HepG2 (cell line): ENCODE measurements around the gene PLB1. TPM values are rescaled to one million over a fixed set of nuclear protein-coding genes. Genes with fewer than 3 reads are reported as not detected.

Experiments
- ATAC-seq: fragments of 200-7000 bp; cut with Tn5 transposase; 3 replicates; pipeline ENCODE4 v1.9.1; 2020; ENCODE audit warnings: mild to moderate bottlenecking, moderate library complexity
- BruUV-seq: library from RNA; stranded (reverse); fragments of 400-500 nt; replicated peaks from 2 replicates; lab custom pipeline; 2021; lab: Mats Ljungman, UMichigan
- CTCF ChIA-PET: fragments of 300-600 bp; formaldehyde crosslinking; extraction: SDS; loops from one replicate; lab custom pipeline; 2021; ENCODE audit warnings: low total read pairs, inconsistent platforms, low intra/inter-chr PET ratio; lab: Yijun Ruan, JAX
- POLR2A ChIA-PET: fragments of 350-600 bp; sonication (Branson Sonifier 250); formaldehyde crosslinking; loops from one replicate; lab custom pipeline; 2020; ENCODE audit warnings: antibody characterized with exemption, inconsistent platforms; lab: Yijun Ruan, JAX
- DNase-seq: peaks from one replicate; pipeline ENCODE4 v3.0.0-alpha.2; 2015; ENCODE audit warnings: low spot score
- FAIRE-seq: peaks from 3 replicates; lab custom pipeline; 2011; peaks lifted over from hg19 to GRCh38; lab: Jason Lieb, UNC
- H2AFZ ChIP-seq: one replicate; pipeline ENCODE4 v1.6.1; 2011; ENCODE audit warnings: low read length, inconsistent platforms
- H3K27ac ChIP-seq: fragments of 300-600 bp; 3 replicates; pipeline ENCODE4 v1.8.0; 2011; ENCODE audit warnings: mixed run types, mild to moderate bottlenecking, mixed read lengths, low read length, inconsistent platforms; ENCODE audit not compliant: insufficient read depth; ENCODE audit errors: extremely low read length
- H3K27me3 ChIP-seq, 2 experiments: fragments of 200-600 bp in 1 of 2; 2 replicates in 1 of 2; 3 replicates in 1 of 2; pipeline versions ENCODE4 v1.6.0 to v1.8.0; 2011; ENCODE audit warnings: low read length in 2 of 2, mild to moderate bottlenecking in 2 of 2, moderate library complexity in 2 of 2, inconsistent platforms in 1 of 2; ENCODE audit not compliant: insufficient read depth in 2 of 2, control insufficient read depth in 1 of 2
- H3K36me3 ChIP-seq, 2 experiments: fragments of 200-600 bp in 1 of 2; replicated peaks in 1 of 2; 2 replicates in 1 of 2; 3 replicates in 1 of 2; pipeline versions ENCODE4 v1.5.1 to v1.8.0; 2011; ENCODE audit warnings: low read length in 2 of 2, inconsistent platforms in 1 of 2; ENCODE audit not compliant: insufficient read depth in 2 of 2, control insufficient read depth in 1 of 2
- H3K4me1 ChIP-seq: 2 replicates; pipeline ENCODE4 v1.5.1; 2012; ENCODE audit warnings: low read length, inconsistent platforms; ENCODE audit not compliant: insufficient read depth
- H3K4me2 ChIP-seq: 2 replicates; pipeline ENCODE4 v1.6.0; 2011; ENCODE audit warnings: low read depth, low read length, inconsistent platforms
- H3K4me3 ChIP-seq, 3 experiments: fragments of 200-600 bp in 1 of 3; sonication (generic), shearing (Covaris generic) in 1 of 3; replicated peaks in 1 of 3; 2 replicates each; pipeline ENCODE4 v1.5.1; 2011 to 2016; ENCODE audit warnings: low read length in 3 of 3, inconsistent platforms in 2 of 3, low read depth in 2 of 3, mild to moderate bottlenecking in 2 of 3, control low read depth in 1 of 3, mixed read lengths in 1 of 3; ENCODE audit not compliant: insufficient read depth in 1 of 3
- H3K79me2 ChIP-seq: one replicate; pipeline ENCODE4 v1.6.1; 2011; ENCODE audit warnings: low read length, inconsistent platforms; ENCODE audit not compliant: insufficient read depth
- H3K9ac ChIP-seq: 2 replicates; pipeline ENCODE4 v1.6.0; 2011; ENCODE audit warnings: mild to moderate bottlenecking, low read depth, low read length, inconsistent platforms; ENCODE audit not compliant: insufficient read depth
- H3K9me3 ChIP-seq: 2 replicates; pipeline ENCODE4 v1.5.1; 2012; ENCODE audit warnings: mild to moderate bottlenecking, low read length
- H4K20me1 ChIP-seq: 2 replicates; pipeline ENCODE4 v1.6.0; 2011; ENCODE audit warnings: inconsistent platforms, mild to moderate bottlenecking, low read length, moderate library complexity; ENCODE audit not compliant: insufficient read depth
- IRF2 ChIP-seq: IDR thresholded peaks from 2 replicates; pipeline ENCODE4 v1.6.1; 2018; ENCODE audit warnings: missing genetic modification reagents, missing compliant biosample characterization
- KLF13 ChIP-seq: sonication (generic); formaldehyde crosslinking; IDR thresholded peaks from 2 replicates; pipeline ENCODE4 v1.4.0; 2020; ENCODE audit warnings: mild to moderate bottlenecking, missing genetic modification reagents
- MYC ChIP-seq: sonication (generic); formaldehyde crosslinking; IDR thresholded peaks from 2 replicates; pipeline ENCODE4 v1.9.0; 2021; ENCODE audit warnings: missing genetic modification reagents, borderline replicate concordance
- NFKB2 ChIP-seq: sonication (generic); formaldehyde crosslinking; IDR thresholded peaks from 2 replicates; pipeline ENCODE4 v1.4.0; 2020; ENCODE audit warnings: missing genetic modification reagents, borderline replicate concordance
- RFX3 ChIP-seq: IDR thresholded peaks from 2 replicates; pipeline ENCODE4 v1.6.1; 2016; ENCODE audit warnings: missing biosample characterization, missing genetic modification reagents
- TOPORS ChIP-seq: sonication (generic); formaldehyde crosslinking; IDR thresholded peaks from 2 replicates; pipeline ENCODE4 v1.8.0; 2023; ENCODE audit warnings: mild to moderate bottlenecking, missing genetic modification reagents
- ZNF34 ChIP-seq: sonication (generic); formaldehyde crosslinking; IDR thresholded peaks from 2 replicates; pipeline ENCODE4 v1.4.0; 2020; ENCODE audit warnings: mild to moderate bottlenecking, missing genetic modification reagents, borderline replicate concordance
- ZNF460 ChIP-seq: sonication (generic); formaldehyde crosslinking; IDR thresholded peaks from 2 replicates; pipeline ENCODE4 v1.5.1; 2020; ENCODE audit warnings: missing genetic modification reagents, mild to moderate bottlenecking, borderline replicate concordance
- ZNF713 ChIP-seq: sonication (generic); formaldehyde crosslinking; IDR thresholded peaks from 2 replicates; pipeline ENCODE4 v1.4.0; 2020; ENCODE audit warnings: mild to moderate bottlenecking, missing genetic modification reagents
- WGBS: methylation state at CpG from one replicate; pipeline ENCODE4 v1.1.6; 2017; ENCODE audit warnings: low lambda C conversion rate; 5-methylcytosine and 5-hydroxymethylcytosine counted together
- in situ Hi-C: cut with HindIII; loops from 2 replicates; pipeline ENCODE4 v1.10.0; 2017; ENCODE audit warnings: low pct_unique_long_range_greater_than_20kb; ENCODE audit not compliant: extremely low pct_ligation_motif_present
- intact Hi-C: fragments of 100-400 bp; cut with micrococcal nuclease; formaldehyde crosslinking; loops from one replicate; pipeline ENCODE4 v1.10.0; 2022; ENCODE audit not compliant: unreplicated experiment
- polyA plus RNA-seq, 8 experiments: library from polyadenylated mRNA; depleted of rRNA in 3 of 8; stranded (reverse) in 7 of 8; unstranded in 1 of 8; fragments of >200 nt; fragmentation: Illumina TruSeq in 4 of 8; extraction: Trizol in 4 of 8; gene quantifications; 2 replicates each; pipeline versions ENCODE4 v1.2.1 to v1.2.3, GENCODE V29; 2011 to 2016; ENCODE audit warnings: low read depth in 4 of 8, missing spikeins in 1 of 8, mixed read lengths in 1 of 8; ENCODE audit not compliant: insufficient read depth in 1 of 8
- total RNA-seq, 5 experiments: library from RNA; depleted of rRNA; stranded (reverse); fragments of >200 nt; fragmentation: Illumina TruSeq; extraction: Trizol; gene quantifications; 2 replicates each; pipeline ENCODE4 v1.2.3, GENCODE V29; 2016; ENCODE audit warnings: low read depth in 1 of 5
- TF ChIP-seq, protein P1 (sequence below): sonication (generic); formaldehyde crosslinking; IDR thresholded peaks from 2 replicates; pipeline ENCODE4 v1.8.0; 2022; ENCODE audit warnings: missing genetic modification reagents, low read depth, mild to moderate bottlenecking, borderline replicate concordance
- TF ChIP-seq, protein P2 (sequence below): IDR thresholded peaks from 2 replicates; pipeline ENCODE4 v1.6.1; 2016

Gene PLB1
- total and polyA plus RNA-seq, 2 of the 13 experiments (the other 11 are each of a cell fraction or from before 2014, with no cell fraction given) = 0.20 to 1.8 TPM

DNA sequence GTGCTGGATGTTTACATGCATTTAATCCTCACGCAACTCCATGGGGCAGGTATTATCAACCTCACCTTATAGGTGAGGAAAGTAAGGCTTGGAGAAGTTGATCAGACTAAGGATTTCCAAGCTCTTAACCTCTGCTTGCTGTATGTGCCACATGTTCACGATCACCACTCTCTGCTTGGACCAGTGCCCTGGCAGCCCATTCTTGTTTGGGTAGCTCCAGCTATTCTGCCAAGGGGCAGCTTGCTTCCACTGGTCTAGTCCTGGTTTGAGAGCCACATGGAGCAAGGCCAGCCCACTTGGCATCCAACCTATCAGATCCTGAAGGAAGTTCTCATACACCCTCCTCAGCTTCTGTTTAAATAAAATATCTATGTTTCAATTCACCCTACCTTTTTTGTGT, 14.3 kb downstream of the PLB1 start:
- no peaks in the 10 kb centered on the region for H4K20me1 ChIP-seq
- no peaks in the 10 kb centered on the region for H3K4me1 ChIP-seq
- TF ChIP-seq RFX3 (CRISPR knock-in tag) (no peak), KLF13 (CRISPR knock-in tag) (no peak), ZNF460 (CRISPR knock-in tag) (no peak), IRF2 (CRISPR knock-in tag) (no peak), MYC (CRISPR knock-in tag) (no peak), TOPORS (CRISPR knock-in tag) (no peak), NFKB2 (no peak), ZNF713 (no peak), ZNF34 (no peak)
- TF ChIP-seq, protein P1, sequence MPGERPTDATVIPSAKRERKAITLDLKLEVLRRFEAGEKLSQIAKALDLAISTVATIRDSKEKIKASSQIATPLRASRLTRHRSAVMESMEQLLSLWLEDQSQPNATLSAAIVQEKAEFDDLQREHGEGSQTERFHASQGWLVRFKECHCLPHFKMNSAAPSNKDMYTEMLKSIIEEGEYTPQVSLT (CRISPR knock-in tag) = no peak
- TF ChIP-seq, protein P2, sequence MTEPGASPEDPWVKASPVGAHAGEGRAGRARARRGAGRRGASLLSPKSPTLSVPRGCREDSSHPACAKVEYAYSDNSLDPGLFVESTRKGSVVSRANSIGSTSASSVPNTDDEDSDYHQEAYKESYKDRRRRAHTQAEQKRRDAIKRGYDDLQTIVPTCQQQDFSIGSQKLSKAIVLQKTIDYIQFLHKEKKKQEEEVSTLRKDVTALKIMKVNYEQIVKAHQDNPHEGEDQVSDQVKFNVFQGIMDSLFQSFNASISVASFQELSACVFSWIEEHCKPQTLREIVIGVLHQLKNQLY = no peak
- TF ChIP-seq, all 625 proteins: peak for 0
- peaks cover 0 to 14% of the 10 kb centered on the region in 2 experiments; a peak in 1 of 5 replicates for H3K27me3 ChIP-seq
- H3K4me2 ChIP-seq = no peak overlapping the region
- H3K9ac ChIP-seq = no peak overlapping the region
- 33% methylated on average over 2 of the region's 2 CpGs for WGBS
- ChIA-PET POLR2A (no interaction called here), CTCF (no interaction called here)
- no TSS peak for BruUV-seq
- no peaks in the 10 kb centered on the region for H3K9me3 ChIP-seq
- intact Hi-C loops (no loop called here), in situ Hi-C loops (no loop called here)
- no peak for DNase-seq
- ATAC-seq = no peak
- no peaks in the 10 kb centered on the region for H3K79me2 ChIP-seq
- no peak for FAIRE-seq
- H3K27ac ChIP-seq = no peak overlapping the region
- no peaks in the 10 kb centered on the region for H3K36me3 ChIP-seq
- H2AFZ ChIP-seq = no peak overlapping the region
- H3K4me3 ChIP-seq = no peak overlapping the region
